HG03103 (cell line): ENCODE data around the gene TCHHL1.

Source experiments
- ATAC-seq: cut with Tn5 transposase; IDR thresholded peaks from one replicate; pipeline ENCODE4 v1.9.1; 2021; ENCODE audit warnings: low read depth; ENCODE audit not compliant: unreplicated experiment

The TCHHL1 gene

GRCh38 chr1:152039886-152040285, 49.0 kb downstream of the TCHHL1 start:
- ATAC-seq = no peak

- ATAC-seq = no peak
Observed at GRCh38 chr1:152039461-152039860, 49.4 kb downstream of the TCHHL1 start.

- ATAC-seq = no peak
Observed at GRCh38 chr1:152038871-152039270, 50.0 kb downstream of the TCHHL1 start.

- no peak for ATAC-seq
Observed at GRCh38 chr1:152036267-152037216, 52.3 kb downstream of the TCHHL1 start, which contains the start of gene S100A11. Gene S100A11, minus strand, starts transcription at chr1:152037004. Its CDS starts 89 bp downstream, at chr1:152036915.

GRCh38 chr1:152035539-152036266, 53.2 kb downstream of the TCHHL1 start:
- no peak for ATAC-seq

- no peak for ATAC-seq
Observed at GRCh38 chr1:152034654-152035538, 54.0 kb downstream of the TCHHL1 start.

GRCh38 chr1:152034324-152034653, 54.6 kb downstream of the TCHHL1 start:
- ATAC-seq = no peak
